ENCODE measurements around the gene ACOXL.

Gene ACOXL

DNA sequence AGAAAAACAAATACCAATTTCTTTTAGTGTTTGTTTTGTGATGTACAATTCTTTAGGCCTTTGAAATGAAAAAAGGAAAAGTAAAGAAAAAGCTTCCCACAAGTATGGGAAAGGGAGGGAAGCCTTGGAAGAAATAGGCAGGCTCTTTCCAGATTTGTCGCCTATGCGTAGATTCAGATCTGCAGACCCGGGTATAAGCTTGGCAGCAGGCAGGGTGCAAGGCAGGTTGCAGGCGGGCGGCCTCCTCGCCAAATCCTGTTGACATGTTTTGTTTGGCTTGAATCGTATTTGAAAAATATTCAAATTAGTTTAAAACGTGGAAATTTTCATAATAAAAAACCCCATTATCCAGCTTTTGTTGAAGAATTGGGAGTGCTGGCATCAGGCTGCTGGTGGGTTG, 104.3 kb downstream of the ACOXL start:
- no peaks in the 10 kb centered on the region for H3K4me1 ChIP-seq (ENCODE audit: control insufficient read depth, insufficient read depth, low read length)
- no peaks in the 10 kb centered on the region for H3K36me3 ChIP-seq (ENCODE audit: control insufficient read depth, insufficient read depth, low read length, severe bottlenecking)
- H3K27me3 ChIP-seq (replicated peaks; ENCODE audit: control insufficient read depth, insufficient read depth, low read length), result peaks cover 50% of the 10 kb centered on the region
- DNase-seq (ENCODE audit: low read depth), result no peak
- no peak overlapping the region for H3K4me3 ChIP-seq (ENCODE audit: low read length)
- no peak overlapping the region for H3K9ac ChIP-seq (ENCODE audit: low read length)
- H3K9me3 ChIP-seq (ENCODE audit: control insufficient read depth, low read length), result no peaks in the 10 kb centered on the region

DNA sequence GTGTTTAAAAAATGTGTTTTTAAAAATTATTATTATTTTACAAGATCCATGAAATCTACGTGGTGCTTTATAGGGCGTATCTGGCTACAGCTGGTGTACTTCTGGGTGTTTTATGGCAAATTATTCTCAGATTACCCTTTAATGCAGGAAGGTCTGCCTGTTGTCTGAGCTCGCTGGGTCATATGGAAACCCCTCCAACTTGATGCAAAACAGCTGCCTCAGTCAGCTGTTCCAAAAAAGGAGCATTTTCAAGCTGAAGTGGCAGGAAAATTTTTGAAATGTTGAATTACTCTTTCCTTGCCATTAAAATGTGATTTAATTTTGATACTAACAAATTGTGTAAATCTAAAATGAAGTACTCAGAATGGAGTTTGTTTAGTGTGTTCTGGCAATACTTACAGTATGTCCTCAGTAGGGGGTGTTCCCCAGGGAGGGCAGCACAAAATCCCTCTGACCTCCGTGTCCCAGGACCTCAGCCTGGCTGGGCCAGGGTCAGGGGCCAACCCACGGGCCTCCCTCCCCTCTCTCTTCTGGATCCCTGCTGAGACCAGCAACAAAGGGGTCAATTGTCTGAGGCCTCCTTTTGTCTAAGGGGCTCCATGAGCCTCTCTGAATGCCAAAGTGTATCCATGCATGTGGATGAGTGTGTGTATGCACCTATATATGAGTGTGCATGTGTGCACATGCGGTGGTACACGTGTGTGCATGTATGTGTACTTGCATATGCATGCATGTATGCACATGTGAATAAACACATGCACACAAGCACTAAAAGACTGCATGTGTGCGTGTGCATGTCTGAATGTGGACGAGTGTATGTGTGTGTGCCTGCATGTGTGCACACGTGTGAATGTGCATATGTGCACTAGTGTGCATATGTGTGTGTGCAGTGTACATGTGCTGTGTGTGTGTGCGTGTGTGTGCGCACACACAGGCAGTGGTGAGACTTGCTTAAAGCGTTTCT, 105.4 kb downstream of the ACOXL start:
- no peak for DNase-seq (ENCODE audit: low read depth)
- H3K36me3 ChIP-seq (ENCODE audit: control insufficient read depth, insufficient read depth, low read length, severe bottlenecking), result no peaks in the 10 kb centered on the region
- no peak overlapping the region for H3K9ac ChIP-seq (ENCODE audit: low read length)
- no peaks in the 10 kb centered on the region for H3K4me1 ChIP-seq (ENCODE audit: control insufficient read depth, insufficient read depth, low read length)
- H3K27me3 ChIP-seq (replicated peaks; ENCODE audit: control insufficient read depth, insufficient read depth, low read length), result peaks cover 49% of the 10 kb centered on the region
- no peak overlapping the region for H3K4me3 ChIP-seq (ENCODE audit: low read length)
- no peaks in the 10 kb centered on the region for H3K9me3 ChIP-seq (ENCODE audit: control insufficient read depth, low read length)

DNA sequence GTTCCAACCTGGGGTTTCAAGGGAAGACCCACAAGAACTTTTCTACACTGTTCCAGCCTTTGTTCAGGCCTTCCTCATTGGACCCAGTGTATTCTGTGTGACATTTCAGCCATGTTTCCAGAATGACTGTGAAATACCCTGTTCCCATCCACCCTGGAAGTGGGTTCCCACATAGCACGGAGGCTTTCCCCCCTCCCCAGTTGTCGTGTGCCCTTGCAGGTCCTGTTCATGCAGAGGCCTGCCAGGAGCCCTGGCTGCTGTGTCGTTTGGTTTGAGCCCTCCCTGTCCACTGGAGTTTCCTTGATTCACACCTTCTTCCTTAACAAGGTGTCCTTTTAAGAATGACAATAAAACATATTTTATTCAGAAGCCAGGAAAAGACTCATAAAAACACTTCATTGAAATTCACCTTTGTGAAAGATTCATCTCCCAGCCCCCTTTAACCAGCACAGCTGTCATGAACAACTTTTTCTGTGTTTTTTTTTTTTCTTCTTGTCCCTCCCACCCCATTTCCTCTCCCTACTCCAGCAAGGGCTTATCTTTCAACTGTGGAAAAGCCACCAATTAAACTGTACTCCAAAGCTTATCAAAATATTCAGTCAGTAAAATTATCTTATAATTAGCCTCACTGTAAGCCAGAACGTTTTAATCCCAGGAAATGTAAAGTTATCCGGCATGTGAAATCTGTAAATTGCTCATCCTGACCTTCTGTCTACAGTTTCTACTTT, 106.4 kb downstream of the ACOXL start:
- Histone ChIP-seq H3K4me3 (ENCODE audit: low read length) (no peak overlapping the region), H3K9ac (ENCODE audit: low read length) (no peak overlapping the region), H3K9me3 (ENCODE audit: control insufficient read depth, low read length) (no peaks in the 10 kb centered on the region), H3K36me3 (ENCODE audit: control insufficient read depth, insufficient read depth, low read length, severe bottlenecking) (no peaks in the 10 kb centered on the region), H3K27me3 (replicated peaks; ENCODE audit: control insufficient read depth, insufficient read depth, low read length) (peaks cover 48% of the 10 kb centered on the region), H3K4me1 (ENCODE audit: control insufficient read depth, insufficient read depth, low read length) (no peaks in the 10 kb centered on the region)
- no peak for DNase-seq (ENCODE audit: low read depth)

DNA sequence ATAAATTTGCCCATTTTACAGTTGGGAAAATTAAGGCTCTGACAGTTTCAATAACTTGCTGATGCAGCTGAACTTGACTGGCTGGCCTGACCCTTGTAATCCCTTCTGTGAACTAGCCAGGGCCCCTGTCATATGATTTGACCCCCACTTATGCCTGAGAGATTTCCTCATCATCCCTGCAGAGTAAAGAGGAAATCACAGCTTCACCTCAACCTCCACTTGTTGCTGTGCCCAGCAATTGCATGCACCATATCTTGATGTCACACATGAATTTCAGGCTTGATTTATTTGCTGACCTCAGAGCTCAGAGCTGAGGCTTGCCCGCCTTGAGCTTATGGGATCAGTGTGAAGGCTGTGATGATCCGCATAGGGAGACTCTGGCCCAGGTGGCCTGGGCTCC, 108.1 kb downstream of the ACOXL start:
- H3K27me3 ChIP-seq (replicated peaks; ENCODE audit: control insufficient read depth, insufficient read depth, low read length), result peaks cover 41% of the 10 kb centered on the region

DNA sequence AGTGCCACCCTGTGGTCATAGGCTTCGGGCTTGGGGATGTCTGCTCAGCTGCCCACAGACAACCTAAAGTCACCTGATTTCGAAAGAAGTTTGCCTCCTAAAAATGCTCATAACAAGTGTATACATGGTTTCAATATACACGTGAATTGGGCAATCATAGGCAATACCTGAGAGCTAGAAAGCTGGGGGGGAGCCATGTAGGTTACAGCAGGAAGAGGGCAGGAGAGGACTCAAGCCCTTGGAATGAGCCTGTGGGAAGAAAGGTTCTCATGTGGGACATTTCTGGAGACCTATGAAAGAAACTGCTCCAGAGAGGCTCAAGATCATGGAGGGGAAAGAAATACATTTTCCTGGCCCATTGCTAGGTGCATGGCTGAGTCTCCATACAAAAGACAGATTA, 109.7 kb downstream of the ACOXL start:
- H3K9ac ChIP-seq (ENCODE audit: low read length), result no peak overlapping the region
- no peaks in the 10 kb centered on the region for H3K36me3 ChIP-seq (ENCODE audit: control insufficient read depth, insufficient read depth, low read length, severe bottlenecking)
- H3K27me3 ChIP-seq (replicated peaks; ENCODE audit: control insufficient read depth, insufficient read depth, low read length), result peaks cover 48% of the 10 kb centered on the region
- H3K4me3 ChIP-seq (ENCODE audit: low read length), result no peak overlapping the region
- no peaks in the 10 kb centered on the region for H3K4me1 ChIP-seq (ENCODE audit: control insufficient read depth, insufficient read depth, low read length)
- no peak for DNase-seq (ENCODE audit: low read depth)
- no peaks in the 10 kb centered on the region for H3K9me3 ChIP-seq (ENCODE audit: control insufficient read depth, low read length)

More for the DNA sequence above, 108.1 kb downstream of the ACOXL start:
- no peaks in the 10 kb centered on the region for H3K4me1 ChIP-seq (ENCODE audit: control insufficient read depth, insufficient read depth, low read length)
- DNase-seq (ENCODE audit: low read depth), result no peak
- no peak overlapping the region for H3K9ac ChIP-seq (ENCODE audit: low read length)
- no peaks in the 10 kb centered on the region for H3K9me3 ChIP-seq (ENCODE audit: control insufficient read depth, low read length)
- H3K36me3 ChIP-seq (ENCODE audit: control insufficient read depth, insufficient read depth, low read length, severe bottlenecking), result no peaks in the 10 kb centered on the region
- H3K4me3 ChIP-seq (ENCODE audit: low read length), result no peak overlapping the region

DNA sequence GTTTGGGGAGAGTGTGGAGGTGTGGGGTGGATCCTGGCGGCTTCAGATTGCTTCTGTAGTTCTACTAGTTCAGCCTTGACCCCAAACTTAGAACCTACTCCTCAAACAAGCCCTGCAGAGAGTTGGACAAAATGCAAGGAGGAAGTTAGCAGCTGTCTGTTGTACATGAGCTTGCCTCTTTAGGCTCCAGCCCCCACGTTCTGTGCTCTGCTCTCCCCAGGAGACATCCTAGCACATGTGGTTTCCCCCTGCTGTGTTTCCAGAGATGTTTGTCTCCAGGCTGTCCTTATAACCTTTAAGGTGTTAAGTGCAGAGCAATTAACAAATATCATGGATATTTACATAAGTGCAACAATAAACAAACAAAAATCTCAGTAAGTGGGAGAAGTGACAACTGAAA, 111.1 kb downstream of the ACOXL start:
- DNase-seq (ENCODE audit: low read depth), result no peak
- no peak overlapping the region for H3K4me3 ChIP-seq (ENCODE audit: low read length)
- H3K9ac ChIP-seq (ENCODE audit: low read length), result no peak overlapping the region
- peaks cover 56% of the 10 kb centered on the region for H3K27me3 ChIP-seq (replicated peaks; ENCODE audit: control insufficient read depth, insufficient read depth, low read length)
- H3K4me1 ChIP-seq (ENCODE audit: control insufficient read depth, insufficient read depth, low read length), result no peaks in the 10 kb centered on the region
- no peaks in the 10 kb centered on the region for H3K9me3 ChIP-seq (ENCODE audit: control insufficient read depth, low read length)
- no peaks in the 10 kb centered on the region for H3K36me3 ChIP-seq (ENCODE audit: control insufficient read depth, insufficient read depth, low read length, severe bottlenecking)

DNA sequence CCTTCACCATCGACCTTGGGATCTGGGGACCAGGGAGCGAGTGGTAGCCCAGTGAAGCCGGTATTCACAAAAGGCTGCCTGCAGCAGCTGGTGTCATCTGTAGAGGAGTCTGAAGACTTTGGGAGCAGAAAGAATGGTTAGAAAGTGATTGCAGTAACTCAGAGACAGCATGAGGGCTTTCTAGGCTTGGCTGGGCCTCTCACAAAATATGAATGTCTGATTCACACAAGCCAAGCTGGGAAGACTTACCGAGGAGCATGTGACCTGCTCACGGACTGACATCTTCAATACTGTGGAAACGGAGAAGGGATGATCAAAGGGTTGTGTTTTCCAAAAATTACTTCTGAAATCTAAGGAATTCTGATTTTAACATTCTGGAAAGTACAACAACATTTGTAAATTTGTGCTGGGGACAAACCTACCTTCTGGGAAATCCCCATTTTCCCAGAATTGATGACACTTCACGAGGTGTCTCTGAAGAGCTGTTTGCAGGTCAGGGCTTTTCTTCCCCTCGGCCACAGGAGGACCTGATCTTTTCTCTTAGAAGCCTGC, 111.7 kb downstream of the ACOXL start:
- Histone ChIP-seq H3K9ac (ENCODE audit: low read length) (no peak overlapping the region), H3K4me3 (ENCODE audit: low read length) (no peak overlapping the region), H3K36me3 (ENCODE audit: control insufficient read depth, insufficient read depth, low read length, severe bottlenecking) (no peaks in the 10 kb centered on the region), H3K4me1 (ENCODE audit: control insufficient read depth, insufficient read depth, low read length) (no peaks in the 10 kb centered on the region), H3K9me3 (ENCODE audit: control insufficient read depth, low read length) (no peaks in the 10 kb centered on the region), H3K27me3 (replicated peaks; ENCODE audit: control insufficient read depth, insufficient read depth, low read length) (peaks cover 56% of the 10 kb centered on the region)
- no peak for DNase-seq (ENCODE audit: low read depth)

DNA sequence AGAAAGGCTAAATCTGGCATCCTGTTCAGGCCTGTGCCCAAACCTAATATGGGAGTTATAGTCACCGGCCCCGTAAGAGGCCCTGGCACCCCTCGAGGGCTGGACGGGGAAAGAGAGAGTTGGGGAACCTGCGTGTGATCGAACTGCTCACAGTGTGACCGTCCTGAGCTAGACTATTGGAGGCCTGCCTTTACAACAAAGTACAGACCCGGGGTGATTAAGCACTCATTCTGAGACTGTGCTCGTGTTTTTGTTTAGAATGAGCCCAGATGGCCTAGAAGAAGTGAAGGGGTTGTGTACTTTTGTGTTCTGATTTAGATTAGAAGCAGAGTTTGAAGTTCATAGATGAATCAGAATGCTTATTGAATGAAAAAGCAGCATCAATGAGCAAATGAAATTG, 115.3 kb downstream of the ACOXL start:
- peaks cover 41% of the 10 kb centered on the region for H3K27me3 ChIP-seq (replicated peaks; ENCODE audit: control insufficient read depth, insufficient read depth, low read length)
- no peaks in the 10 kb centered on the region for H3K9me3 ChIP-seq (ENCODE audit: control insufficient read depth, low read length)
- no peaks in the 10 kb centered on the region for H3K4me1 ChIP-seq (ENCODE audit: control insufficient read depth, insufficient read depth, low read length)
- no peak overlapping the region for H3K9ac ChIP-seq (ENCODE audit: low read length)
- no peak overlapping the region for H3K4me3 ChIP-seq (ENCODE audit: low read length)
- no peak for DNase-seq (ENCODE audit: low read depth)
- no peaks in the 10 kb centered on the region for H3K36me3 ChIP-seq (ENCODE audit: control insufficient read depth, insufficient read depth, low read length, severe bottlenecking)

DNA sequence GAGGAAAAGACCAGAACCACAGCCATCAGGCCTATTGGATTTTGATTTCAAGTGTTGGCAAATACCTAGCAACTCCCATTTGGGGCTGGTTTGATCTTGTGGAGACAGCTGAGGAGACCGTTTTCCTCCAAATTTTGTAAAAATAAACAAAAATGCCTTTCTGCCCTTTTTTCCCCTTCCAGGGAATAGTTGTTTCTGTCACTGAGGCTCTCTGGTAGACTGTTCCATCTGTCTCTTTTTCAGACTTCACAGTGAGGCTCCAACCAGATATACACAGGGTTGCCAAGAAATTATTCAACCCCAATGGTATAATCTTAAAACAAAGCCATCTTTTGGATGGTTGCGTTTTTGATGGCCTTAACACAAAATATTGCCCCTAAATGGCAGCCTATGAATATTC, 115.7 kb downstream of the ACOXL start:
- Histone ChIP-seq H3K9ac (ENCODE audit: low read length) (no peak overlapping the region), H3K4me1 (ENCODE audit: control insufficient read depth, insufficient read depth, low read length) (no peaks in the 10 kb centered on the region), H3K27me3 (replicated peaks; ENCODE audit: control insufficient read depth, insufficient read depth, low read length) (peaks cover 38% of the 10 kb centered on the region), H3K4me3 (ENCODE audit: low read length) (no peak overlapping the region), H3K36me3 (ENCODE audit: control insufficient read depth, insufficient read depth, low read length, severe bottlenecking) (no peaks in the 10 kb centered on the region), H3K9me3 (ENCODE audit: control insufficient read depth, low read length) (no peaks in the 10 kb centered on the region)
- no peak for DNase-seq (ENCODE audit: low read depth)

DNA sequence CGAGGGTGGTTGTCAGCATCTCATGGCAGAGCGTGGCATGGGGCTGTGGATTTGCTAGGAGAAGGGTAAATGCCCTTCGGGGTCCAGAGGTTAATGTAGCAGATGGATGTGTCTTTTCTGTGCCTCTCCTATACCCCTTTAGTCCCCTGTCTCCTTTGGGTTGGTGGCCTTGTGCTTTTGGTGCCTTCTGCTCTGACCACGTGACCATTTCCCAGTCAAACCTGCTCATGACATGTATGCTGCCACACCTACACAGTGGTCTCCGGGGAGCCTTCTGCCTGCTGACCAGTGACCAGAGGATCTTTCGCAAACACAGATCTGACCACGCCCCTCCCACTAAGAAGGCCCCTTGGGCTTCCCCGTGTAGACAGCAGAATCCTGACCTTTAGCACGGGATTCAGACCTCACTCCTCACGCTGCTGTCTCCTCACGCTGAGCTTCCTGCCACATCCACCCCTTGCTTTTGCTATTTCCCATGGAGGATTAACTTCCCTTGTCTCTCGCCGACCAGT, 116.2 kb downstream of the ACOXL start:
- Histone ChIP-seq H3K4me3 (ENCODE audit: low read length) (no peak overlapping the region), H3K9me3 (ENCODE audit: control insufficient read depth, low read length) (no peaks in the 10 kb centered on the region), H3K4me1 (ENCODE audit: control insufficient read depth, insufficient read depth, low read length) (no peaks in the 10 kb centered on the region), H3K9ac (ENCODE audit: low read length) (no peak overlapping the region), H3K36me3 (ENCODE audit: control insufficient read depth, insufficient read depth, low read length, severe bottlenecking) (no peaks in the 10 kb centered on the region), H3K27me3 (replicated peaks; ENCODE audit: control insufficient read depth, insufficient read depth, low read length) (peaks cover 34% of the 10 kb centered on the region)
- DNase-seq (ENCODE audit: low read depth), result no peak

DNA sequence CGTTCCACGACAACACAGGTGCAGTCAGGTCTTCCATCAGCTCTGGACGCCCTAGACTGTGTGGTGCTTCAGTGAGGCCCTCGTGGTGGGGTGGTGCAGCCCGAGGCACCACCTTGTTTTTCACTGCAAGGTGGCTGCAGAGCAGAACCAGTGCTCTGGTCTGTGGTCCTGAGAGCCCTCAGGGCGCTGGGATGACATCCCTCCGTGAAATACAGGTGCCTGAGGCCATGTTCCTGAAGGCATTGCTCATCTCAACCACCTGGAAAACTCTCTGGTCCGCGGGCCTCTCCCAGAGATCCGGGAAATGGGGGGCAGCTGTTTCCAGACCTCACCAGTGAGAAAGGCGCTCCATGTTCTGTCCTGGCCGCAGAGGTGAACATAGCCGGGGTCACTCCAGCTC, 119.2 kb downstream of the ACOXL start:
- no peak for DNase-seq (ENCODE audit: low read depth)
- Histone ChIP-seq H3K27me3 (replicated peaks; ENCODE audit: control insufficient read depth, insufficient read depth, low read length) (peaks cover 21% of the 10 kb centered on the region), H3K4me3 (ENCODE audit: low read length) (no peak overlapping the region), H3K36me3 (ENCODE audit: control insufficient read depth, insufficient read depth, low read length, severe bottlenecking) (no peaks in the 10 kb centered on the region), H3K9me3 (ENCODE audit: control insufficient read depth, low read length) (no peaks in the 10 kb centered on the region), H3K9ac (ENCODE audit: low read length) (no peak overlapping the region), H3K4me1 (ENCODE audit: control insufficient read depth, insufficient read depth, low read length) (no peaks in the 10 kb centered on the region)

All from adipocyte (in vitro differentiated cells).